Right forelimb (tissue), 1 donor: ENCODE results near the gene PSIP1.
"Not testable (repeated sequence)": the region's sequence is repeated elsewhere in the genome, so short reads cannot be mapped to it uniquely, and the experiment has no call there.

Experiments
- DNase-seq: peaks from one replicate; pipeline ENCODE4 v3.0.0-alpha.2; 2018

PSIP1 gene

GRCh38 chr9:15430920-15431844 is 79.6 kb downstream of the PSIP1 start:
- no peak for DNase-seq

GRCh38 chr9:15427702-15428101 is 83.1 kb downstream of the PSIP1 start:
- not testable (repeated sequence) for DNase-seq

- no peak for DNase-seq
Observed at GRCh38 chr9:15426019-15426418, 84.8 kb downstream of the PSIP1 start.

- no peak for DNase-seq
Observed at GRCh38 chr9:15423231-15423985, 87.4 kb downstream of the PSIP1 start.

GRCh38 chr9:15422372-15423230 is 88.2 kb downstream of the PSIP1 start, which contains the start of gene SNAPC3:
TSS of gene SNAPC3 (plus strand) at chr9:15422876. CDS start at chr9:15422880, 4 bp downstream.
- peak; percentile 97 for DNase-seq

DNA sequence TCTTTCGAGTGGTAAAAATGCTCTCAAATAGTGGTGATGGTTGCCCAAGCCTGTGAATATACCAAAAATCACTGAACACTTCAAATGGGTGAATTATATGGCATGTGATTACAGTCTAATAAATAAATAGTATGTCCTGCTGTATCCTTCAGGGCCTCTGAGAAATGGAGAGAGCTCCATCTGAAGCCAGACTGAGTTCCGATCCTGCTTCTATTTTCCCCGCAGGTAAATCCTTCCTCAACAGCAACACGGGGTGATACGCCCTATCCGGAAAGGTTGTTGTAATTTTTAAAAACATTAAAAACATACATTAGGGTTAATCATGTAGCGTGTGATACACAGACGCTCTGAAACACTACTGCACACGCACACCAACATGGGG is 88.8 kb downstream of the PSIP1 start:
- no peak for DNase-seq

GRCh38 chr9:15421532-15421931 is 89.2 kb downstream of the PSIP1 start:
- no peak for DNase-seq

GRCh38 chr9:15420796-15421195 is 90.0 kb downstream of the PSIP1 start:
- DNase-seq = no peak

- DNase-seq = no peak
Observed at GRCh38 chr9:15417626-15418025, 93.1 kb downstream of the PSIP1 start.

DNA sequence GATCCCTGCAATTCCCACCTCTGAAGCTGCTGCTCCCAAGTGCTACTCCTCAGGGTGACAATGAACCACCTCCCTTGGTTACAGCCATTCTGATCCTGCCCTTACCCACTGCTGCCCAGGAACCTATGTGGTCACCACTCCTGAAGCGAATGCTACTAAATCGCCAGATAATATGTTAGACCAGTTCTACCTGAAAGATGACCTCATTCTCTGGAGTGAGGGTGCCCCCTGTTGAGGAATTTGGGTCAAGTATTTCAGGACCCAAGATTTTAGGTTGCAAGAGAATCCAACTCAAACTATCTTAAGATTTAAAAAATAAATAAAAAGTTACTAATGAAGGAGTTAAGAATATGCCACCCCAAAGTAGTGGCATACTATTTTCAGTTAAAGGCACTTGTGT is 93.9 kb downstream of the PSIP1 start:
- no peak for DNase-seq
